DMS53 treated with DMSO at 0.1 percent for 48 hours (cell line): Measurements from ENCODE around the gene PLAGL1.
"Not testable (repeated sequence)": the region's sequence is repeated elsewhere in the genome, so short reads cannot be mapped to it uniquely, and the experiment has no call there.

Experiments
- DNase-seq: peaks from one replicate; lab custom pipeline; 2025; ENCODE audit not compliant: unreplicated experiment; lab: John Stamatoyannopoulos, UW

The PLAGL1 gene

GRCh38 chr6:144008120-144008811, at the start of gene PLAGL1:
TSS of gene PLAGL1 (minus strand) at chr6:144008259. CDS start at chr6:143948136, 60,123 bp downstream.
- peak; percentile 34 for DNase-seq

- no peak for DNase-seq
Measured at GRCh38 chr6:144055121-144055931, 47.3 kb upstream of the PLAGL1 start.

GRCh38 chr6:144053601-144054000, 45.5 kb upstream of the PLAGL1 start:
- no peak for DNase-seq

GRCh38 chr6:144052488-144052887, 44.4 kb upstream of the PLAGL1 start:
- DNase-seq, result no peak

GRCh38 chr6:144049386-144049785, 41.3 kb upstream of the PLAGL1 start:
- DNase-seq, result no peak

- no peak for DNase-seq
Measured at GRCh38 chr6:144047688-144048087, 39.6 kb upstream of the PLAGL1 start.

GRCh38 chr6:144046672-144047071, 38.6 kb upstream of the PLAGL1 start:
- DNase-seq, result not testable (repeated sequence)

GRCh38 chr6:144044989-144045388, 36.9 kb upstream of the PLAGL1 start:
- DNase-seq, result not testable (repeated sequence)

GRCh38 chr6:144036835-144037195, 28.8 kb upstream of the PLAGL1 start:
- DNase-seq, result no peak

- DNase-seq, result no peak
Measured at GRCh38 chr6:144036064-144036834, 28.2 kb upstream of the PLAGL1 start.

GRCh38 chr6:144035416-144035815, 27.4 kb upstream of the PLAGL1 start:
- no peak for DNase-seq

- no peak for DNase-seq
Measured at GRCh38 chr6:144033816-144034735, 26.0 kb upstream of the PLAGL1 start.

- no peak for DNase-seq
Measured at GRCh38 chr6:144029452-144029851, 21.4 kb upstream of the PLAGL1 start.

- DNase-seq, result no peak
Measured at GRCh38 chr6:144027932-144028587, 20.0 kb upstream of the PLAGL1 start.

GRCh38 chr6:144023216-144023615, 15.2 kb upstream of the PLAGL1 start:
- DNase-seq, result no peak

- DNase-seq, result no peak
Measured at GRCh38 chr6:144019929-144020328, 11.9 kb upstream of the PLAGL1 start.

GRCh38 chr6:144017166-144018094, 9.4 kb upstream of the PLAGL1 start:
- no peak for DNase-seq

GRCh38 chr6:144013486-144013909, 5.4 kb upstream of the PLAGL1 start:
- peak; percentile 49 for DNase-seq

- no peak for DNase-seq
Measured at GRCh38 chr6:144012534-144012933, 4.5 kb upstream of the PLAGL1 start.
